C4-2B (cell line): ENCODE data around the gene PLAU.

Source experiments
- ZFX ChIP-seq: fragments of 450-650 bp; IDR thresholded peaks from 2 replicates; pipeline ENCODE4 v1.6.1; 2017
- TF ChIP-seq, protein P1 (sequence below): fragments of 450-650 bp; conservative IDR thresholded peaks from 2 replicates; pipeline ENCODE4 v1.5.1; 2017; ENCODE audit warnings: mild to moderate bottlenecking

- TF ChIP-seq, protein P1, sequence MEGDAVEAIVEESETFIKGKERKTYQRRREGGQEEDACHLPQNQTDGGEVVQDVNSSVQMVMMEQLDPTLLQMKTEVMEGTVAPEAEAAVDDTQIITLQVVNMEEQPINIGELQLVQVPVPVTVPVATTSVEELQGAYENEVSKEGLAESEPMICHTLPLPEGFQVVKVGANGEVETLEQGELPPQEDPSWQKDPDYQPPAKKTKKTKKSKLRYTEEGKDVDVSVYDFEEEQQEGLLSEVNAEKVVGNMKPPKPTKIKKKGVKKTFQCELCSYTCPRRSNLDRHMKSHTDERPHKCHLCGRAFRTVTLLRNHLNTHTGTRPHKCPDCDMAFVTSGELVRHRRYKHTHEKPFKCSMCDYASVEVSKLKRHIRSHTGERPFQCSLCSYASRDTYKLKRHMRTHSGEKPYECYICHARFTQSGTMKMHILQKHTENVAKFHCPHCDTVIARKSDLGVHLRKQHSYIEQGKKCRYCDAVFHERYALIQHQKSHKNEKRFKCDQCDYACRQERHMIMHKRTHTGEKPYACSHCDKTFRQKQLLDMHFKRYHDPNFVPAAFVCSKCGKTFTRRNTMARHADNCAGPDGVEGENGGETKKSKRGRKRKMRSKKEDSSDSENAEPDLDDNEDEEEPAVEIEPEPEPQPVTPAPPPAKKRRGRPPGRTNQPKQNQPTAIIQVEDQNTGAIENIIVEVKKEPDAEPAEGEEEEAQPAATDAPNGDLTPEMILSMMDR, result peak; percentile 97
- no peak for TF ChIP-seq ZFX
Observed at GRCh38 chr10:73940634-73941221, 29.8 kb downstream of the PLAU start.
